Right kidney (tissue), 1 donor: ENCODE results near the gene TOLLIP.
"Not testable (repeated sequence)": the region's sequence is repeated elsewhere in the genome, so short reads cannot be mapped to it uniquely, and the experiment has no call there.

Experiments
- DNase-seq: peaks from one replicate; pipeline ENCODE4 v3.0.0-alpha.2; 2016

Gene TOLLIP

DNA sequence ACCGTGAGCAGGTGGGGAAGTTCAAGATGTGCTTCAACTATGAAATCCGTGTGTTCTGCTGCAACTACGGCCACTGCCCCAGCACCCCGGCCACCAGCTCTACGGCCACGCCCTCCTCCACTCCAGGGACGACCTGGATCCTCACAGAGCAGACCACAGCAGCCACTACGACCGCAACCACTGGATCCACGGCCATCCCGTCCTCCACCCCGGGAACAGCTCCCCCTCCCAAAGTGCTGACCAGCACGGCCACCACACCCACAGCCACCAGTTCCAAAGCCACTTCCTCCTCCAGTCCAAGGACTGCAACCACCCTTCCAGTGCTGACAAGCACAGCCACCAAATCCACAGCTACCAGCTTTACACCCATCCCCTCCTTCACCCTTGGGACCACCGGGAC lies 63.7 kb downstream of the TOLLIP start:
- DNase-seq = not testable (repeated sequence)

DNA sequence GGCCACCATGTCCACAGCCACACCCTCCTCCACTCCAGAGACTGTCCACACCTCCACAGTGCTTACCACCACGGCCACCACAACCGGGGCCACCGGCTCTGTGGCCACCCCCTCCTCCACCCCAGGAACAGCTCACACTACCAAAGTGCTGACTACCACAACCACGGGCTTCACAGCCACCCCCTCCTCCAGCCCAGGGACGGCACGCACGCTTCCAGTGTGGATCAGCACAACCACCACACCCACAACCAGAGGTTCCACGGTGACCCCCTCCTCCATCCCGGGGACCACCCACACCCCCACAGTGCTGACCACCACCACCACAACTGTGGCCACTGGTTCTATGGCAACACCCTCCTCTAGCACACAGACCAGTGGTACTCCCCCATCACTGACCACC lies 64.9 kb downstream of the TOLLIP start:
- DNase-seq = not testable (repeated sequence)

DNA sequence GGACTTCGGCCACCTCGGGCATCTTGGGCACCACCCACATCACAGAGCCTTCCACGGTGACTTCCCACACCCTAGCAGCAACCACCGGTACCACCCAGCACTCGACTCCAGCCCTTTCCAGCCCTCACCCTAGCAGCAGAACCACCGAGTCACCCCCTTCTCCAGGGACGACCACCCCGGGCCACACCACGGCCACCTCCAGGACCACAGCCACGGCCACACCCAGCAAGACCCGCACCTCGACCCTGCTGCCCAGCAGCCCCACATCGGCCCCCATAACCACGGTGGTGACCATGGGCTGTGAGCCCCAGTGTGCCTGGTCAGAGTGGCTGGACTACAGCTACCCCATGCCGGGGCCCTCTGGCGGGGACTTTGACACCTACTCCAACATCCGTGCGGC lies 65.9 kb downstream of the TOLLIP start:
- DNase-seq = not testable (repeated sequence)

DNA sequence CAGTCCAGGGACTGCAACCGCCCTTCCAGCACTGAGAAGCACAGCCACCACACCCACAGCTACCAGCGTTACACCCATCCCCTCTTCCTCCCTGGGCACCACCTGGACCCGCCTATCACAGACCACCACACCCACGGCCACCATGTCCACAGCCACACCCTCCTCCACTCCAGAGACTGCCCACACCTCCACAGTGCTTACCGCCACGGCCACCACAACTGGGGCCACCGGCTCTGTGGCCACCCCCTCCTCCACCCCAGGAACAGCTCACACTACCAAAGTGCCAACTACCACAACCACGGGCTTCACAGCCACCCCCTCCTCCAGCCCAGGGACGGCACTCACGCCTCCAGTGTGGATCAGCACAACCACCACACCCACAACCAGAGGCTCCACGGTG lies 66.7 kb downstream of the TOLLIP start:
- not testable (repeated sequence) for DNase-seq

DNA sequence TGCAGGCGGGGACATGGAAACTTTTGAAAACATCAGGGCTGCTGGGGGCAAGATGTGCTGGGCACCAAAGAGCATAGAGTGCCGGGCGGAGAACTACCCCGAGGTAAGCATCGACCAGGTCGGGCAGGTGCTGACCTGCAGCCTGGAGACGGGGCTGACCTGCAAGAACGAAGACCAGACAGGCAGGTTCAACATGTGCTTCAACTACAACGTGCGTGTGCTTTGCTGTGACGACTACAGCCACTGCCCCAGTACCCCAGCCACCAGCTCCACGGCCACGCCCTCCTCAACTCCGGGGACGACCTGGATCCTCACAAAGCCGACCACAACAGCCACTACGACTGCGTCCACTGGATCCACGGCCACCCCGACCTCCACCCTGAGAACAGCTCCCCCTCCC lies 67.1 kb downstream of the TOLLIP start:
- no peak for DNase-seq

DNA sequence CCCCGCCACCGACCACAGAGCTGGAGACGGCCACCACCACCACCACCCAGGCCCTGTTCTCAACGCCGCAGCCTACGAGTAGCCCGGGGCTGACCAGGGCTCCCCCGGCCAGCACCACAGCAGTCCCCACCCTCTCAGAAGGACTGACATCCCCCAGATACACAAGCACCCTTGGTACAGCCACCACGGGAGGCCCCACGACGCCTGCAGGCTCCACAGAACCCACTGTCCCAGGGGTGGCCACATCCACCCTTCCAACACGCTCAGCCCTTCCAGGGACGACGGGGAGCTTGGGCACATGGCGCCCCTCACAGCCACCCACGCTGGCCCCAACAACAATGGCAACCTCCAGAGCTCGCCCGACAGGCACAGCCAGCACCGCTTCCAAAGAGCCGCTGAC lies 67.7 kb downstream of the TOLLIP start:
- DNase-seq = no peak

DNA sequence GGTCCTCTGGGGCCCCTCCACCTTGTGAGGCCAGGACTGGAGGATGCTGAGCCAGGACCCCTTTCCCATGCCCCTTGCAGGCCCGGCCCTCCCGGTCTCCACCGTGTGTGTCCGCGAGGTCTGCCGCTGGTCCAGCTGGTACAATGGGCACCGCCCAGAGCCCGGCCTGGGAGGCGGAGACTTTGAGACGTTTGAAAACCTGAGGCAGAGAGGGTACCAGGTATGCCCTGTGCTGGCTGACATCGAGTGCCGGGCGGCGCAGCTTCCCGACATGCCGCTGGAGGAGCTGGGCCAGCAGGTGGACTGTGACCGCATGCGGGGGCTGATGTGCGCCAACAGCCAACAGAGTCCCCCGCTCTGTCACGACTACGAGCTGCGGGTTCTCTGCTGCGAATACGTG lies 68.7 kb downstream of the TOLLIP start:
- DNase-seq = no peak

DNA sequence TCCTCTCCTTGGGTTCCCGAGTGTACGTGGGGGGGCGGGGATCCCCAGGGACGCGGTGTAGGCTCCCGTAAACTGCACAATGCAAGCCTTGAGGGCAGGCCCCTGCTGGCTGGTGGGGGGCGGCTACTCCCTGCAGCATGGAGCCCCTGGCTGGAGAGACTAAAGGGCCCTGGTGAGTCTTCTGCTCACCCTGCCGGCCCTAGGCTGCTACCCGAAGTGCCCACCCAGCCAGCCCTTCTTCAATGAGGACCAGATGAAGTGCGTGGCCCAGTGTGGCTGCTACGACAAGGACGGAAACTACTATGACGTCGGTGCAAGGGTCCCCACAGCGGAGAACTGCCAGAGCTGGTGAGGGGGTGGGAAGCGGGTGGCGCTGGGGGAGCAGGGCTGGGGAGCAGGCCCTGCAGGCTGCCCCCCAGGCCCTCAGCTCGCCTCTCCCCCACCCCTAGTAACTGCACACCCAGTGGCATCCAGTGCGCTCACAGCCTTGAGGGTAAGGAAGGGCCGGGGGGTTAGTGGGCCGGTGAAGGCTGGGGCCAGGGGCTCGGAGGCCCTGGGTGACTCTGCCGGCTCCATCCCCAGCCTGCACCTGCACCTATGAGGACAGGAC lies 69.7 kb downstream of the TOLLIP start:
- no peak for DNase-seq

DNA sequence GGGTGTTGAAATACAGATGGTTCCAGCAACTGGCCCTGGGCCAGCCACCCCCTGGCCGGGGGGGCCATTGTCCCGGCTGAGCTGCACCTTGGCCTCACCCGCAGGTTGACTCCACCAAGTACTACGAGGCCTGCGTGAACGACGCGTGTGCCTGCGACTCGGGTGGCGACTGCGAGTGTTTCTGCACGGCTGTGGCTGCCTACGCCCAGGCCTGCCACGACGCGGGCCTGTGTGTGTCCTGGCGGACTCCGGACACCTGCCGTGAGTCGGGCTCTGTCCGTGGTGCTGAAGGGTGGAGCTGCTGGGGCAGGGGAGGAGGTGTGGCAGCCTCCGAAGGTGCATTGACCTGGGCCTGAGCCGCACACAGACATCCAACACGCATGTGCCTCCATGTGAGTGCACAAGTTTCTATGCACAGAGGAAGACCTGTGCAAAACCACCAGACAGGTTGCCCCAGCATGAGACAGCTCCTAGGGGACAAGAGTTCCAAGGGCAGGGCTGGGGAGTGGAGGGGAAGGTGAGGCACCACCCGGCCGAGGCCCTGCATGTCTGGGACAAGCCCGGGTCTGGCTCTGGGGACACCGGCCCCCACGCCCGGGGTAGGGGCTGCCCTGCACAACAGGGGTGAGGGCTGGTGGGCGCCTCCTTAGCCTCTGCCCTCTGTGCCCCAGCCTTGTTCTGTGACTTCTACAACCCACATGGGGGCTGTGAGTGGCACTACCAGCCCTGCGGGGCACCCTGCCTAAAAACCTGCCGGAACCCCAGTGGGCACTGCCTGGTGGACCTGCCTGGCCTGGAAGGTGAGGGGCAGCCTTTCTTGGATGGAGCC lies 70.5 kb downstream of the TOLLIP start:
- peak; percentile 44 for DNase-seq

DNA sequence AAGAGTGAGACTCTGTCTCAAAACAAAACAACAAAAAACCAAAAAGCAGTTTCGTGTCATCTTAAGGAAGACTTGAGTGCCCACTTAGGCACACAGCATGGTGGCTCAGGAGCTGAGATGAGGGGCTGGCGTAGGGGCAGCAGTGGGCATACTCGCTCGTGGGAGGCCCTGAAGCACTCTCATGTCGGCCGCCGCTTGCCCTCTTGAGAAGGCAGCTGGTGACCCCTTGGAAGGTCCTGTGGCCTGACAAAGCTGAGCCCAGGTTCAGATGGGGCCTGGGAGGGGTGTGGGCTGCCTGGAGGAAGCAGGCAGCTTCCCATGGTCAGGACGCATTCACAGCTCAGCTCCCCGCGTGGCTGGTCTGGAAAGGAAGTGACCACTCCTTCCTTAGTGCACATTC lies 71.6 kb downstream of the TOLLIP start:
- DNase-seq = no peak

DNA sequence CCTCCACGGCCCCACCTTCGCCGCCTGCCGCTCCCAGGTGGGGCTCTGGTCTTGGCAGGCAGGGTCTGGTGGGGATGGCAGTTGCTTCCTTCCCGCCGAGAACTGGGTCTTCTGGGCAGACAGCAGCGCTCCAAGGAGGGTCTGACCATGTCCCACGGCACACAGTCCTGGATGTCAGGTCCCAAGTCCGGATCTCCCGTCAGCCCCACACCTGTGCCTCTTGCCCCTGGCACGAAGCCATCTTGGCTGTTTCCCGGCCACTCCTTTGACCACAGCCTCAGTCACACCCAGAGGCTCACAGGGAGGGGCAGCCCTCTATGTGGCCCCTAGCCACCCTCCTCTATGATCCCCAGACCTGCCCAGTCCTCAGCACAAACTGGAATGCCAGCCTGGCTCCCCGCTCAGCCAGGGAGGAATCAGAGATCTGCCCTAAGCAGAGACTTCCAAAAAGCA lies 72.3 kb downstream of the TOLLIP start:
- DNase-seq = no peak

DNA sequence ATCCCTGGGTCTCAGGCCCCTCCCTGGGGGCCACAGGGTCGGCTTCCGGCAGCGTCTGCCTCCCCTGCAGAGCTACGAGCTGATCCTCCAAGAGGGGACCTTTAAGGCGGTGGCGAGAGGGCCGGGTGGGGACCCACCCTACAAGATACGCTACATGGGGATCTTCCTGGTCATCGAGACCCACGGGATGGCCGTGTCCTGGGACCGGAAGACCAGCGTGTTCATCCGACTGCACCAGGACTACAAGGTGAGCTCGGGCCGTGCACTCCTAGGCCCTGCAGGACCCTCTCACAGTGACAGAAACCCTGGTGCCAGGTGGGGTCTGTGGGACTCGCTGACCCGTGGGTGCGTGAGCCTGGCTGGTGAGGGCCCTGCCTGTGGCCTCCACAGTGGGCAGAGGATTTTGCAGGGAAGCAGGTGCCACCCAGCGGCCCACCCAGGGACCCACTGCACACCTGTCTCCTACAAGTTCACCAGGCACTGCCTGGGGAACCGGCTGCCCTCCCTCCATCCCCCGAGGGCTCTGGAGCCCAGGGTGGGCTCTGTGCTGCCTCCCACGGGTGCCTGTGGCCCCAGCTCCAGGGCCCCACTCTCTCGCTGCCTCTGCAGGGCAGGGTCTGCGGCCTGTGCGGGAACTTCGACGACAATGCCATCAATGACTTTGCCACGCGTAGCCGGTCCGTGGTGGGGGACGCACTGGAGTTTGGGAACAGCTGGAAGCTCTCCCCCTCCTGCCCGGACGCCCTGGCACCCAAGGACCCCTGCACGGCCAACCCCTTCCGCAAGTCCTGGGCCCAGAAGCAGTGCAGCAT lies 72.9 kb downstream of the TOLLIP start:
- no peak for DNase-seq

DNA sequence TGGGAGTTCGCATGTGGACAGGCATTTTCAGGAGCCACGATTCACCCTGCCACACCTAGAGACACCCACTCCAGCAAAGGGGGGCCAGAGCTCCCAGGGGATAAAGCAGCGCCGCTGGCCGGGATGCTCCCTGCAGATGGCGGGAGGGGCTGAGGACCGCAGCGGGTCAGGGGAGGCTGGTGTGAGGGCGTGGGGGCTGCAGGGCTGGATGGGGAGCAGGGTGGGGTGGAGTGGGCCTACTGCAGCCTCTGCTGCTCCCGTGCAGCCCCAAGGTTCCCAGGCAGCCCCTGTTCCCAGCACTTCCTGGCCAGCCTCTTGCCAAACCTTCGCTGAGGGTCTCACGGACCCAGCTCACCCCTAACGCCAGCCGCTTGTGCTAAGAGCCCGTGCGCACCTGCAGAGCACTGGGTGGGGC lies 73.5 kb downstream of the TOLLIP start:
- DNase-seq = no peak

DNA sequence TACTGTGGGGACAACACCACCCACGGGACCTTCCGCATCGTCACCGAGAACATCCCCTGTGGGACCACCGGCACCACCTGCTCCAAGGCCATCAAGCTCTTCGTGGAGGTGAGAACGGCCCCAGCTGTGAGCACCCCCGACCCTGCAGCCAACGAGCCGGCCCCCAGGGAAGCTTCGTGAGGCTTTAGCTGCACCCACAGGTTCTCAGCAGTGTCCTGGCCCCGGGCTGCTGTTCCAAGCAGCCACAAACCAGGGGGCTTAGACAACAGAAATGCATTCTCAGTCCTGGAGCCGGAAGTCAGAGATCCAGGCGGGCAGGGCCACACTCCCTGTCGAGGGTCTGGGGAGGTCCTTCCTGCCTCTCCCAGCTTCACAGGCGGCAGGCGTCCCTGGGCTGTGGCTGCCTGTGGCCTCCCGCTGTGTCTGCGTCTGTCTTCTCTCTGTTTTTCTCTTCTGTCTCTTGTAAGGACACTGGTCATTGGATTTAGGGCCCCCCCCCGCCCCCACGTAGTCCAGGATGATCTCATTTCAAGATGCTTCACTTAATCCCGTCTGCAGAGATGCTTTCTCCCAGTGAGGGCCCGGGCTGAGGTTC lies 74.0 kb downstream of the TOLLIP start:
- no peak for DNase-seq

DNA sequence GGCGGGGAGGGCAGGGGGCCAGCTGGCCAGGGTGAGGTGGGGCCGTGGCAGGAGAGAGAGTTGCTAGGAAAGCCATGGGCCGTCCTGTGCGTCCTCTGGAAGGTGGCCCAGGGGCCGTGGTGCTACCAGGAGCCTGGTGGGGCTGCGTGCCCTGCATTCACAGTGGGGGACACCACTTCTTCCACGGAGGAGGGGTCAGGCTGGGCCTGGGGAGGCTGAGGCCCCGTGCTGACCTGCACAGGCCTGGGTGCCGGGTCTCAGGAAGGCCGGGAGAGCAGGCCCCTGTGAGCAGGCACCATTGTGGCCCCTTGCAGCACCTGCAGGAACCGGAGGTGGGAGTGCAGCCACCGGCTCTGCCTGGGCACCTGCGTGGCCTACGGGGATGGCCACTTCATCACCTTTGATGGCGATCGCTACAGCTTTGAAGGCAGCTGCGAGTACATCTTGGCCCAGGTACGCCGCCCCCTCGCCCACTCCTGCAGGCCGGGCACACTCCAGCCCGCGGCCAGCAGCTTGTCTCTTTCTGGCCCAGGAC lies 74.6 kb downstream of the TOLLIP start:
- DNase-seq = no peak

DNA sequence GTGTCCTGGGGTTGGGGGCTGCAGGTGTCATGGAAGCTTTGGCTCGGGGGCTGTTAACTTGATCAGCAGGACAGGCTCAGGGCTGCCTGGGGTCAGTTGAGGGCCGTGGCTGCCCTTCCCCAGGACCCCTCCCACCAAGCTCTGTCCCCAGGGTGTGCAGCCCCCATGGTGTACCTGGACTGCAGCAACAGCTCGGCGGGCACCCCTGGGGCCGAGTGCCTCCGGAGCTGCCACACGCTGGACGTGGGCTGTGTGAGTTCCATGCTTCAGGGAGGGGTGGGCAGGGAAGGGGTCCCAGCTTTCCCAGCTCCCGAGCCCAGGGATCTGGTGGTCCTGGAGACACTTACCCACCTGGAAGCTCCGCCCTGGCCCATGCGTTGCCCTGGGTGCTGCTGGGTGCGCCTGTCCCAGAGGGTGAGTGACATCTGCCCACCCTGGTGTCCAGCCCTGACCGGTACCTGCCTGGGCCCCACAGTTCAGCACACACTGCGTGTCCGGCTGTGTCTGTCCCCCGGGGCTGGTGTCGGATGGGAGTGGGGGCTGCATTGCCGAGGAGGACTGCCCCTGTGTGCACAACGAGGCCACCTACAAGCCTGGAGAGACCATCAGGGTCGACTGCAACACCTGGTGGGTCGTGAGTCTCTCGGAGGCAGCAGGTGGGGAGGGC lies 75.2 kb downstream of the TOLLIP start:
- no peak for DNase-seq

DNA sequence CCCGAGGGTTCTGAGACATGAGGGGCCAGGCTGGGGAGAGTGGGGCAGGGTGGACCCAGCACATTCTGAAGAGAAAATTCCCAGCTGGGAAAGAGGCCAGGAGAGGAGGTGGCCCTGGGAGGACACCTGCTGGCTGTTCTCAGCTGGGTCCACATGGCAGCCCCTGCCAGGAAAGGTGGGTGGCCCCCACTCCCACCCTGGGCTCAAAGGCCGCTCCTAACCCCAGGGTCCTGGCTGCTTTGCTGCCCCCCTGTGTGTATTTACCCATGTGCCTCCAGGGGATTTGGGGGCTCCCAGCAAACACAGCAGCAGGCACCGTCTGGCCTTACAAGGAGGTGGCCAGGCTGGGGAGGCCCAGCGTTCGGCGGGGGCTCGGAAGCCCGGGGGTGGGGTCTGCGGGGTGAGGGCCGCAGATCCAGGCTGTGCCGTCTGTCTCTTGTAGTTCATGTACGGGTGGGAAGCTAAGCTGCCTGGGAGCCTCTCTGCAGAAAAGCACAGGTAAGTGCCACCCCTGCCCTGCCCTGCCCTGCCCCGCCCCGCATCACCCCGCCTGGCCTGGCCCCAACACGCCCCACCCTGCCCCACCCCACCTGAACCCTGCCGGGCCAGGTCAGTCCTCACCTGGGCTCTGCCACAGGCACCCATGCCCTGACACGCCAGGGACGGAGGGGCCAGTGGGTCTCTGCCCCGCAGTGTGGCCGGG lies 75.9 kb downstream of the TOLLIP start:
- no peak for DNase-seq

DNA sequence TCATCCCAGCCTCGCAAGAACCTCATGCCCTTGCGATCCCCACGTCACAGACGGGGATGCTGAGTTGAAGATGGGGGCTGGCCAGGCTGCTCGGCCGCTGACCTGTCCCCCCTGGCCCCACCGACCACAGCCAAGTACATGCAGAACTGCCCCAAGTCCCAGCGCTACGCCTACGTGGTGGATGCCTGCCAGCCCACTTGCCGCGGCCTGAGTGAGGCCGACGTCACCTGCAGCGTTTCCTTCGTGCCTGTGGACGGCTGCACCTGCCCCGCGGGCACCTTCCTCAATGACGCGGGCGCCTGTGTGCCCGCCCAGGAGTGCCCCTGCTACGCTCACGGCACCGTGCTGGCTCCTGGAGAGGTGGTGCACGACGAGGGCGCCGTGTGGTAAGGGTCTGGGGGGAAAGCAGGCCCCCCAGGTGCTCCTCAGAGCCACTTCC lies 76.5 kb downstream of the TOLLIP start:
- DNase-seq = no peak

DNA sequence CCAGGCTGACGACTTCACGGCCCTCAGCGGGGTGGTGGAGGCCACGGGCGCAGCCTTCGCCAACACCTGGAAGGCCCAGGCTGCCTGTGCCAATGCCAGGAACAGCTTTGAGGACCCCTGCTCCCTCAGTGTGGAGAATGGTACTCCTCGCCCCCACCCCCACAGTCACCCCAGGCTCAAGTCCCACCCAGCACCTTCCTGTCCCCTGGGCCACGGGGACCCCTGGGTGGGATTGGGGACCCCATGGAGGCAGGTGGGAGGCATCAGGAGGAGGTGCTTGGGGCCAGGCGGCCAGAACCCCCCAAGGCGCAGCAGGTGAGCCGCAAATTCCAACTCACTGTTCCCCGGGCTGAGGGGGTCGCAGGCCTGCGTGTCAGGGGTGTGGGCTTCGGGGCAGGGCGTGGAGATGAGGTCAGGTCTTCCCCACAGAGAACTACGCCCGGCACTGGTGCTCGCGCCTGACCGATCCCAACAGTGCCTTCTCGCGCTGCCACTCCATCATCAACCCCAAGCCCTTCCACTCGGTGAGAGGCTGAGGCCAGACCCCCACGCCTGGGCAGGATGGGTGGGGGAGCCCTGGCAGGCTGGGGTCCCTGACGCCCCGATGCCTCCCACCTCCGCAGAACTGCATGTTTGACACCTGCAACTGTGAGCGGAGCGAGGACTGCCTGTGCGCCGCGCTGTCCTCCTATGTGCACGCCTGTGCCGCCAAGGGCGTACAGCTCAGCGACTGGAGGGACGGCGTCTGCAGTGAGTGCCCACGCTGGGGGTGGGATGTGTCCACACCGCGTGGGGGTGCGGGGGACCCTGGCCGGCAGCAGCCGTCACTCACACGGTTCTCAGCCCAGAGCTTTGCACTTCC lies 77.2 kb downstream of the TOLLIP start:
- no peak for DNase-seq

DNA sequence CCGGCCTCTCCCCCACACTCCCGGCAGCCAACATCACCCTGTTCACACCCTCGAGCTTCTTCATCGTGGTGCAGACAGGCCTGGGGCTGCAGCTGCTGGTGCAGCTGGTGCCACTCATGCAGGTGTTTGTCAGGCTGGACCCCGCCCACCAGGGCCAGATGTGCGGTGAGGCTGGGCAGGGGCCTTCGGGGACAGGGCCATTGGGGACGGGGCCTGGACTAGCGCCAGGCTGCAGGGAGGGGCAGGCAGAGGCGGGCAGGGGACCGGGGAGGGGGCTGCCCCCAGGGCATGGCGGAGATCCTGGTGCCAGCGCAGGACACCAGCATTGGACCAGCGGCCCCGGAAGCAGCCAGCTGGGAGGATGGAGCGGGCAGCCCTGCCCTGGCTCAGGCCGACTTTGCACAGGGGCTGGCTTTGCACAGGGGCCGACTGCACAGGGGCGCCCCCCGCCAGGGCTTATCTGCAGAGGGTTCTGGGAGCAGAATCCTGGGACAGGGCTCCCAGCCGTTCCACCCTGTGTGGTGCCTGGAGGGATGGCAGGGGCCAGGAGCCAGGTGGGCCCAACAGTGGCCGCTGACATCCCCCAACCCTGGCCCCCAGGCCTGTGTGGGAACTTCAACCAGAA lies 77.9 kb downstream of the TOLLIP start:
- DNase-seq = no peak
